Limb (tissue), 2 donors: ENCODE measurements around the gene CAPS.

ENCODE experiments used
- DNase-seq, 2 donors: peaks; one replicate each; pipeline ENCODE4 v3.0.0-alpha.2; 2016; ENCODE audit errors: extremely low spot score in 2 of 2

CAPS gene

GRCh38 chr19:5891938-5892771 is 21.9 kb upstream of the CAPS start:
- DNase-seq, result peak in 1 of 2 donors; percentile 75

GRCh38 chr19:5892772-5893275 is 21.2 kb upstream of the CAPS start:
- DNase-seq, result no peak

- DNase-seq, result no peak
These were observed 20.7 kb upstream of the CAPS start for GRCh38 chr19:5893296-5893903.

- no peak for DNase-seq
These were observed 19.9 kb upstream of the CAPS start for GRCh38 chr19:5893907-5894703.

GRCh38 chr19:5894704-5895349 is 19.2 kb upstream of the CAPS start:
- DNase-seq, result no peak

GRCh38 chr19:5895409-5895808 is 18.6 kb upstream of the CAPS start:
- DNase-seq, result no peak

- no peak for DNase-seq
These were observed 18.2 kb upstream of the CAPS start for GRCh38 chr19:5895890-5896289.

- DNase-seq, result no peak
These were observed 17.5 kb upstream of the CAPS start for GRCh38 chr19:5896365-5897076.

GRCh38 chr19:5897189-5897969 is 16.7 kb upstream of the CAPS start:
- DNase-seq, result no peak

- DNase-seq, result no peak
These were observed 14.1 kb upstream of the CAPS start for GRCh38 chr19:5899728-5900526.

- no peak for DNase-seq
These were observed 13.1 kb upstream of the CAPS start for GRCh38 chr19:5900976-5901375.

- DNase-seq, result no peak
These were observed 10.9 kb upstream of the CAPS start for GRCh38 chr19:5903056-5903623.

GRCh38 chr19:5903624-5904351 is 10.3 kb upstream of the CAPS start, which contains the start of gene NDUFA11:
NDUFA11 (minus strand) TSS chr19:5903790; CDS start chr19:5903708, 82 bp downstream.
- DNase-seq, result peak; percentile 95 to 98

- DNase-seq, result peak; percentile 99 to 100
These were observed 9.5 kb upstream of the CAPS start, which contains the start of gene VMAC for GRCh38 chr19:5904352-5905113. VMAC (plus strand) TSS chr19:5904872; CDS start chr19:5904891, 19 bp downstream.

- DNase-seq, result no peak
These were observed 8.8 kb upstream of the CAPS start for GRCh38 chr19:5905114-5905778.

- no peak for DNase-seq
These were observed 6.8 kb upstream of the CAPS start for GRCh38 chr19:5907241-5907640.
